OCI-LY7 (cell line): ENCODE data around the gene RSBN1L. TPM values are rescaled to one million over a fixed set of nuclear protein-coding genes. Genes with fewer than 3 reads are reported as not detected.
"Not testable (repeated sequence)": the region's sequence is repeated elsewhere in the genome, so short reads cannot be mapped to it uniquely, and the experiment has no call there.

Source experiments
- BruUV-seq: library from RNA; stranded (reverse); fragments of 400-500 nt; replicated peaks from 2 replicates; lab custom pipeline; 2021; lab: Mats Ljungman, UMichigan
- CTCF ChIA-PET: fragments of 300-600 bp; sonication (Branson Sonifier 250); formaldehyde crosslinking; loops from one replicate; lab custom pipeline; 2022; ENCODE audit warnings: antibody characterized with exemption; ENCODE audit not compliant: unreplicated experiment; lab: Charles Lee
- POLR2A ChIA-PET: fragments of 300-600 bp; sonication (Branson Sonifier 250); formaldehyde crosslinking; loops from one replicate; lab custom pipeline; 2022; ENCODE audit warnings: antibody characterized with exemption; lab: Charles Lee
- DNase-seq: peaks from one replicate; pipeline ENCODE4 v3.0.0-alpha.2; 2015; ENCODE audit warnings: low spot score
- H2AFZ ChIP-seq: fragments of 200-600 bp; sonication (generic), shearing (Covaris generic); 2 replicates; pipeline ENCODE4 v1.6.1; 2014; ENCODE audit warnings: mild to moderate bottlenecking, antibody characterized with exemption, low read length, moderate library complexity
- H3K27ac ChIP-seq: fragments of 200-600 bp; sonication (generic); 2 replicates; pipeline ENCODE4 v1.5.1; 2014; ENCODE audit warnings: mixed run types, low read depth, mild to moderate bottlenecking, moderate library complexity, low read length, inconsistent platforms; ENCODE audit not compliant: poor library complexity, severe bottlenecking
- H3K36me3 ChIP-seq: fragments of 200-600 bp; sonication (generic); 2 replicates; pipeline ENCODE4 v1.6.1; 2014; ENCODE audit warnings: mild to moderate bottlenecking, antibody characterized with exemption, low read length, moderate library complexity, mixed read lengths; ENCODE audit not compliant: insufficient read depth
- H3K4me1 ChIP-seq: fragments of 200-600 bp; sonication (generic); 2 replicates; pipeline ENCODE4 v1.5.1; 2014; ENCODE audit warnings: mild to moderate bottlenecking, low read length; ENCODE audit not compliant: insufficient read depth, poor library complexity, severe bottlenecking
- H3K4me2 ChIP-seq: fragments of 200-600 bp; sonication (generic); 2 replicates; pipeline ENCODE4 v1.6.1; 2014; ENCODE audit warnings: mild to moderate bottlenecking, low read length
- H3K4me3 ChIP-seq: fragments of 200-600 bp; sonication (generic); 2 replicates; pipeline ENCODE4 v1.5.1; 2014; ENCODE audit warnings: mild to moderate bottlenecking, low read depth, low read length; ENCODE audit not compliant: poor library complexity, severe bottlenecking
- H3K79me2 ChIP-seq: fragments of 200-600 bp; sonication (generic); 2 replicates; pipeline ENCODE4 v1.6.1; 2016; ENCODE audit warnings: low read depth, mild to moderate bottlenecking, low read length, moderate library complexity, mixed read lengths; ENCODE audit not compliant: insufficient read depth
- H3K9me2 ChIP-seq: fragments of 200-600 bp; sonication (generic); 2 replicates; pipeline ENCODE4 v1.6.1; 2016; ENCODE audit warnings: mild to moderate bottlenecking, low read length, mixed read lengths; ENCODE audit not compliant: insufficient read depth
- H3K9me3 ChIP-seq: fragments of 200-600 bp; sonication (generic); 2 replicates; pipeline ENCODE4 v1.6.1; 2014; ENCODE audit warnings: mild to moderate bottlenecking, mixed run types, low read length, mixed read lengths
- H4K20me1 ChIP-seq: fragments of 200-600 bp; sonication (generic); 2 replicates; pipeline ENCODE4 v1.6.1; 2014; ENCODE audit warnings: mild to moderate bottlenecking, antibody characterized with exemption, low read length, moderate library complexity, mixed read lengths; ENCODE audit not compliant: insufficient read depth
- CTCF ChIP-seq: fragments of 200-600 bp; sonication (generic); conservative IDR thresholded peaks from 2 replicates; pipeline ENCODE4 v1.5.1; 2014; ENCODE audit warnings: mild to moderate bottlenecking, antibody characterized with exemption, low read length, moderate library complexity, mixed read lengths
- EZH2phosphoT487 ChIP-seq: fragments of 200-600 bp; sonication (generic); IDR thresholded peaks from 2 replicates; pipeline ENCODE4 v1.6.1; 2018; ENCODE audit warnings: low read depth, borderline replicate concordance, mild to moderate bottlenecking, mixed run types, antibody characterized with exemption, low read length, moderate library complexity, mixed read lengths
- intact Hi-C: fragments of 100-400 bp; cut with micrococcal nuclease; formaldehyde crosslinking; loops from one replicate; pipeline ENCODE4 v1.10.0; 2022; ENCODE audit not compliant: unreplicated experiment
- total RNA-seq, 2 experiments: library from RNA; depleted of rRNA in 1 of 2; stranded (reverse); fragments of >200 nt in 1 of 2; shearing (Covaris generic) in 1 of 2; gene quantifications; 2 replicates each; pipeline ENCODE4 v1.2.3, GENCODE V29; 2014 to 2022

RSBN1L gene
- total RNA-seq, 2 experiments from 2014 or later = 23.3 to 30.4 TPM

- Histone ChIP-seq H3K4me2 (no peak overlapping the region), H3K9me3 (no peaks in the 10 kb centered on the region), H3K4me3 (no peak overlapping the region), H3K27ac (no peak overlapping the region), H3K9me2 (no peaks in the 10 kb centered on the region), H3K79me2 (peaks cover 100% of the 10 kb centered on the region), H3K4me1 (peaks cover 32% of the 10 kb centered on the region), H2AFZ (no peak overlapping the region), H3K36me3 (peaks cover 82% of the 10 kb centered on the region), H4K20me1 (peaks cover 41% of the 10 kb centered on the region)
- TF ChIP-seq EZH2phosphoT487 (no peak), CTCF (no peak)
- POLR2A ChIA-PET = interaction anchor here (0.6 to 1.5 kb wide), 4 partner anchors 8 to 234 kb away, joined by 3 to 6 read pairs (median 4); no protein-coding TSS in a partner anchor
- CTCF ChIA-PET = interaction anchor here (1.9 kb wide), 1 partner anchor 15 kb away, joined by 7 read pairs; no protein-coding TSS in a partner anchor
- no peak for DNase-seq
- no TSS peak for BruUV-seq
- intact Hi-C loops = no loop called here
These were observed 6.3 kb downstream of the RSBN1L start for GRCh38 chr7:77702513-77702912.

- no peak overlapping the region for H3K4me3 ChIP-seq
These were observed 6.8 kb downstream of the RSBN1L start for GRCh38 chr7:77702968-77703472.

DNA sequence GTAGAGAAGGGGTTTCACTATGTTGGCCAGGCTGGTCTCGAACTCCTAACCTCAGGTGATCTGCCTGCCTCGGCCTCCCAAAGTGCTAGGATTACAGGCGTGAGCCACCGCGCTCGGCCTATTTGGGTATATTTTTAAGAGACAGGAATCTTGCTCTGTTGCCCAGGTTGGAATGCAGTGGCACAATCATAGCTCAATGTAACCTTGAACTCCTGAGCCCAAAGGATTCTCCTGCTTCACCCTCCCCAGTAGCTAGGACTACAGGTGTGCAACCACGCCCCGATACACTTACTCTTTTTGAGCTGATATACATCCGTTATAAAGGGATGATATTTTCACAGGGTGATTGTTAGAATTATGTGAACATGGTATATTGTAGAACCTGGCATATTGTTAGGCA, 7.4 kb downstream of the RSBN1L start:
- H4K20me1 ChIP-seq = peaks cover 30% of the 10 kb centered on the region
- ChIA-PET CTCF (interaction anchor here (1.9 kb wide), 1 partner anchor 16 kb away, joined by 7 read pairs; no protein-coding TSS in a partner anchor), POLR2A (interaction anchor here (0.7 to 1.3 kb wide), 3 partner anchors 12 to 16 kb away, joined by 3 to 4 read pairs (median 3); no protein-coding TSS in a partner anchor)
- intact Hi-C loops, H3K4me2 ChIP-seq, H2AFZ ChIP-seq, BruUV-seq, H3K27ac ChIP-seq, DNase-seq, H3K9me3 ChIP-seq, H3K4me3 ChIP-seq, H3K9me2 ChIP-seq: not testable (repeated sequence)
- peaks cover 100% of the 10 kb centered on the region for H3K79me2 ChIP-seq
- H3K4me1 ChIP-seq = peaks cover 26% of the 10 kb centered on the region
- H3K36me3 ChIP-seq = peaks cover 85% of the 10 kb centered on the region

More at GRCh38 chr7:77702968-77703472, 6.8 kb downstream of the RSBN1L start:
- TF ChIP-seq EZH2phosphoT487 = no peak
- 0 out of 2 replicates have a peak, but pooled peaks have one; percentile 14 for TF ChIP-seq CTCF
- CTCF ChIA-PET = interaction anchor here (1.9 kb wide), 1 partner anchor 16 kb away, joined by 7 read pairs; no protein-coding TSS in a partner anchor
- peaks cover 85% of the 10 kb centered on the region for H3K36me3 ChIP-seq
- intact Hi-C loops = no loop called here
- BruUV-seq = no TSS peak
- peaks cover 32% of the 10 kb centered on the region for H3K4me1 ChIP-seq
- DNase-seq = no peak
- H2AFZ ChIP-seq = no peak overlapping the region
- no peak overlapping the region for H3K4me2 ChIP-seq
- peaks cover 100% of the 10 kb centered on the region for H3K79me2 ChIP-seq
- no peak overlapping the region for H3K27ac ChIP-seq
- peaks cover 36% of the 10 kb centered on the region for H4K20me1 ChIP-seq
- no peaks in the 10 kb centered on the region for H3K9me3 ChIP-seq
- POLR2A ChIA-PET = interaction anchor here (0.6 to 1.3 kb wide), 7 partner anchors 12 to 276 kb away, joined by 3 to 6 read pairs (median 3); no protein-coding TSS in a partner anchor
- H3K9me2 ChIP-seq = no peaks in the 10 kb centered on the region
